H1 (cell line): Measurements from ENCODE around the gene ABI1. TPM values are rescaled to one million over a fixed set of nuclear protein-coding genes. Genes with fewer than 3 reads are reported as not detected.

Source experiments
- CHD7 ChIP-seq: fragments of 300-600 bp; sonication (generic); IDR thresholded peaks from 2 replicates; pipeline ENCODE4 v1.7.1; 2012; ENCODE audit warnings: low read length, moderate library complexity, mild to moderate bottlenecking, inconsistent platforms; ENCODE audit not compliant: insufficient replicate concordance
- RNF2 ChIP-seq: fragments of 200-900, 300-1000 bp; sonication (generic); IDR thresholded peaks from 2 replicates; pipeline ENCODE4 v1.7.1; 2016; ENCODE audit warnings: borderline replicate concordance, low read depth, mild to moderate bottlenecking, antibody characterized with exemption, low read length; ENCODE audit not compliant: poor library complexity, severe bottlenecking; ENCODE audit errors: missing control alignments
- SP1 ChIP-seq: IDR thresholded peaks from 2 replicates; pipeline ENCODE4 v1.6.1; 2011; ENCODE audit warnings: low read depth, low read length
- polyA plus RNA-seq, 7 experiments: library from polyadenylated mRNA; depleted of rRNA in 3 of 7; stranded (reverse) in 5 of 7; unstranded in 2 of 7; fragments of >200 nt in 5 of 7; fragments of 200-250 nt in 2 of 7; gene quantifications; 1 replicate in 5 of 7; 2 replicates in 1 of 7; 4 replicates in 1 of 7; pipeline versions ENCODE4 v1.2.1 to v1.2.3, GENCODE V29; 2011 to 2013; ENCODE audit warnings: missing spikeins in 2 of 7, mixed read lengths in 2 of 7
- total RNA-seq: library from RNA; stranded (reverse); fragmentation: NEBNext Ultra II Directional; extraction: Animal tissue kit (Norgen Biotek cat#: 25700); gene quantifications from 2 replicates; pipeline ENCODE4 v1.2.1, GENCODE V29; 2021

ABI1 gene
- total and polyA plus RNA-seq, 2 of the 8 experiments (the other 6 are each of a cell fraction or from before 2014, with no cell fraction given), result 35.4 to 37.0 TPM

GRCh38 chr10:26879744-26880143 is 19.0 kb upstream of the ABI1 start (continued):
- no peak for TF ChIP-seq CHD7
- no peak for TF ChIP-seq RNF2
- no peak for TF ChIP-seq SP1
